HG02610 (cell line): ENCODE measurements around the gene YIPF3.
"Not testable (repeated sequence)": the region's sequence is repeated elsewhere in the genome, so short reads cannot be mapped to it uniquely, and the experiment has no call there.

Experiments used
- ATAC-seq: cut with Tn5 transposase; IDR thresholded peaks from one replicate; pipeline ENCODE4 v1.9.1; 2021; ENCODE audit warnings: mild to moderate bottlenecking, moderate library complexity; ENCODE audit not compliant: unreplicated experiment

The YIPF3 gene

DNA sequence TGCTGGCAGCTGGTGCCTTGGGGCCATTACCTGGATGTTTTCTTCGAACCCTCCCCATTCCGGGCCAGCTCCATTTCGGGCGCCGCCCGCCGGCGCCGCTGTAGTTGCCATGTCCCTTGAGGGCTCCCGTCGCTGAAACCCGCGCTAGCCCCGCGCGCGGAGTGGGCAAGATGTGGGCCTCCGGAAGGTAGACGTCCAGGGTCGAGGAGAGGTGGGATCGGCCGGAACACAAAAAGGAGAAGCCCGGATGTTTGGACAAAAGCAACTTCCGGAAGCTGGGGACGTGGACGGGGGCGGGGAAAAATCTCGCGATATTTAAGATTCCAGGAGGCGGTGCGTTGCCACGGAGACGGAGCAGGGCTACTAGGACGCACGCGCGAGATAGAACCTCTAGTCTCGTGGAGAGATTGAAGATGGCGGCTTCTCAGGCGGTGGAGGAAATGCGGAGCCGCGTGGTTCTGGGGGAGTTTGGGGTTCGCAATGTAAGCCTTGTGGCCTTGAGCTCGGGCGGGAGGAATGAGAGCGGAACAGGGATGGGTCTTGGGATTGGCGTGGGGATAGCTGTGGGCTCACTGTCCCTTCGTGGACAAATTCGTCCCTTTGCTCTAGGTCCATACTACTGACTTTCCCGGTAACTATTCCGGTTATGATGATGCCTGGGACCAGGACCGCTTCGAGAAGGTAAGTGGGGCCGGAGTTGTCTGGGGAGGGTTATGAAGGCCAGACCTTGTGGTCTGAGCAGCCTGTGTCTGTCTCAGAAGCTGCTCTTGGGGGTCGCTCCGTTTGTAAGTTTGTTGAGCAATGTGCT is at the start of gene YIPF3, which contains the start of gene POLR1C:
Gene YIPF3 (minus strand): TSS at position 230 of the 808 bp plus-strand sequence. CDS start 119 bp downstream, at position 111.
Gene POLR1C (plus strand): TSS at position 393 of the 808 bp plus-strand sequence. CDS start 21 bp downstream, at position 414.
- peak; percentile 81 for ATAC-seq

DNA sequence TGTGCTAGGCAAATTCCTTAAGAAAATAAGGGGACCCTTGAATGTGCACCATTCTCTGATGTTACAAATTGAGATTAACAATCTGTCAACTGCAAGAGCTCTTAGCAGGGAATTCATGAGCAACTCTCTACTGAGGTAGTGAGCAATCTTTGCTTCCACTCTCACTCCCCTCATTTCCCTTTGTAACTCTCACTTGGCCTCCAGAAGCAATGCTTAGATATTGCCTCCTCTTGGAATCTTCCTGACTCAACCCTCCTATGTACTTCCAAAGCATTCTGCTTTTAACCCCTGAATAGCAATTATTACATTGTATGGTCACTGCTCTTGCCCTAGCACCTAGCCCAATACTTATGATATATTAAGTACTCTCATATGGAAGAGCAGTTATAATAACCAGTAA is 42.6 kb upstream of the YIPF3 start:
- no peak for ATAC-seq

DNA sequence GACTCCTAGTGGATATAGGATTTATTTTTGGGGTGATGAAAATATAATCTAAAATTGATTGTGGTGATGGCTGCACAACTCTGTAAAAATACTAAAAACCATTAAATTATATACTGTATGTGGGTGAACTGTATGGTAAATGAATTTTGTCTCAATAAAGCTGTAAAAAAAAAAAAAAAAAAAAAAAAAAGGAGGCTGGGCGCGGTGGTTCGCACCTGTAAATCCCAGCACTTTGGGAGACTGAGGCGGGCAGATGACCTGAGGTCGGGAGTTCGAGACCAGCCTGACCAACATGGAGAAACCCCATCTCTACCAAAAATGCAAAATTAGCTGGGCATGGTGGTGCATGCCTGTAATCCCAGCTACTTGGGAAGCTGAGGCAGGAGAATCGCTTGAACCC is 40.9 kb upstream of the YIPF3 start:
- ATAC-seq: not testable (repeated sequence)

DNA sequence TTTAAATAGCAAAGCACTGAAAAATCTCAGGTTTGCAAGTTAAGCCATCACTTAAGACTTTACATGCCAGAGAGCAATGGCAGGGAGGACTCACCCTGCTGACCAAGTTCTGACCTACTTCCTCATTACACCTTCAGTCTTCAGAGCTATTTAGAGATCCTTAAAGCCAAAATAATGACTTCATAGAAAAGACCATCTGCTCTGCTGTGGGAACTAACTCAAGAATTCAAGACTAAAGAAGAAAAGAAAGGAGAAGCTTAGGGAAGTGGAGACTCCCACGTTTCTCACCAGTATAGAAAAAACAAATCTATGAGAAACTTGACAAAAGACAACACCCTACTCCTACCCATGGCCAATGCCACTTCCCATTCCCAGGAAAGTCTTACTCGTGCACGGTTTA is 30.5 kb upstream of the YIPF3 start:
- ATAC-seq: peak; percentile 41

DNA sequence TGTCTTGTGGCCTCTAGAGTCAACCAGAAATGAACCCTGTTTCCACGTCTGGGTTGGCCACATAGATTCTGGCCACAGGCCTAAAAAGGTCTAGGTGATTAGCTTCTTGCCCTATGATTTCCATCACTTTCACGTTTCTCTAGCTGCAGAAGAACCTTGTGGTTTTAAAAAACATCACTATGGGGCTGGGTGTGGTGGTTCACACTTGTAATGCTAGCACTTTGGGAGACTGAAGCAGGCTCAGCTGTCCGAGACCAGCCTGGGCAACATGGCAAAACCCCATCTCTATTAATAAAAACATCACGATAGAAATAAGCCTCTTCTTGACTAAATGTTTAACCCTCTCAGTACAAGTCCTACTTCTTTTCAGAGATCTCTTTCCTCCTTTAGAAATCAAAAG is 27.7 kb upstream of the YIPF3 start:
- ATAC-seq: no peak

DNA sequence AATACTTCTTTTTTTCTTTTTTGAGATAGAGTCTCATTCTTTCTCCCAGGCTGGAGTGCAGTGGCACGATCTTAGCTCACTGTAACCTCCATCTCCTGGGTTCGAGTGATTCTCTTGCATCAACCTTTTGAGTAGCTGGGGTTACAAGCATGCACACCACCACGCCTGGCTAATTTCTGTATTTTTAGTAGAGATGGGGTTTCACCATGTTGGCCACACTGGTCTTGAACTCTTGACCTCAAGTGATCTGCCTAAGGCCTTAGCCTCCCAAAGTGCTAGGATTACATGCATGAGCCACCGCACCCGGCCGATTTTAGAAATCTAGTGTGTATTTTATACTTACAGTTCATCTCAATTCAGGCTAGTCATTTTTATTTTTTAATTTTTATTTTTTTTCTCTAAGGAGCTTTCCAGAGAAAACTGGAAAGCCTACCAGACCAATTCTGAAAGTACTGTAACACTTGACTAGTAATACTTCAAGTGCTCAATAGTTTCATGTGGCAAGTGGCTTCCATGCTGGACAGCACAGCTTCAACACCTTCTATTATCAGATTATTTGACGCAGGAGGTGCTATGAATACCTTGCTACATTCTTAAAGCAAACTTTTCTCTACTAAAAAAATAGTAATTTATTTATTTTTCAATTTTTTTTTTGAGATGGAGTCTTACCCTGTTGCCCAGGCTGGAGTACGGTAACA is 25.2 kb upstream of the YIPF3 start:
- peak; percentile 74 for ATAC-seq

DNA sequence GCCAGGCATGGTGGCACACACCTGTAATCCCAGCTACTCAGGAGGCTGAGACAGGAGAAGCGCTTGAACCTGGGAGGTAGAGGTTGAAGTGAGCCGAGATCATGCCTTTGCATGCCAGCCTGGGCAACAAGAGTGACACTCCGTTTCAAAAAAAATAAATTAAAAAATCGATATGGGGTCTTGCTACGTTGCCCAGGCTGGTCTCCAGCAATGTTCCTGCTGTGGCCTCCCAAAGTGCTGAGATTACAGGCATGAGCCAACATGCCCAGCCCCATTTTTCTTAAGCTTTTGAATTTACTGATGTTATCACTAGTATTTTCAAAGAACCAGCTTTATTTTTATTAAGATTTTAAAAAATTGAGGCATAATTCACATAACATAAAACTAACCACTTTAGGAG is 23.8 kb upstream of the YIPF3 start:
- ATAC-seq: no peak

DNA sequence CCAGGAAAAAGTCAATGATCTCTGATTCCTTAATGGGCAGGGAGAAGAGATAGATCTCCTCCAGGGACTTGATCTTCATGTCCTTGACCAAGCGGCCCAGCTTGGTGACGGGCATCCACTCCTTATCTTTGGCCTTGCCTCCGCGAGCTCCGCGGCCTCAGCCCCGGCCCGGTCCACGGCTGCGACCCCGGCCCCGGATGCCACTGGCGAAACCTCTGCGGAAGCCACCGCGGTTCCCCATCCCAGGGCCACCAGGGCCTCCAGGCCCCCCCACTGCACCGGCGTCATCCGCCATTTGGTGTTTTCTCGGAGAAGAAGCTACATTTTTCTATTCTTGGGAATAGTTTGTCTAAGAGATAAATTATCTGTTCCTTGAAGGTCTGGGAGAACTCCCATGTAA is 22.7 kb upstream of the YIPF3 start:
- not testable (repeated sequence) for ATAC-seq

DNA sequence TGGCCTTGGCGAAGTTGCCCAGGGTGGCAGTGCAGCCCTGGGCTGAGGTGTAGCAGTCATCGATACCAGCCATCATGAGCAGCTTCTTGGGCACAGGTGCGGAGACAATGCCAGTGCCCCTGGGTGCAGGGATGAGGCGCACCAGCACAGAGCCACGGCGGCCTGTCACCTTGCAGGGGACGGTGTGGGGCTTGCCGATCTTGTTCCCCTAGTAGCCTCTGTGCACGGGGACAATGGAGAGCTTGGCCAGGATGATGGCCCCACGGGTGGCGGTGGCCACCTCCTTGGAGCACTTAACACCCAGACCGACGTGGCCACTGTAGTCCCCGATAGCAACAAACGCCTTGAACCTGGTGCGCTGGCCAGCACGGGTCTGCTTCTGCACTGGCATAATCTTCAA is 22.3 kb upstream of the YIPF3 start:
- not testable (repeated sequence) for ATAC-seq

DNA sequence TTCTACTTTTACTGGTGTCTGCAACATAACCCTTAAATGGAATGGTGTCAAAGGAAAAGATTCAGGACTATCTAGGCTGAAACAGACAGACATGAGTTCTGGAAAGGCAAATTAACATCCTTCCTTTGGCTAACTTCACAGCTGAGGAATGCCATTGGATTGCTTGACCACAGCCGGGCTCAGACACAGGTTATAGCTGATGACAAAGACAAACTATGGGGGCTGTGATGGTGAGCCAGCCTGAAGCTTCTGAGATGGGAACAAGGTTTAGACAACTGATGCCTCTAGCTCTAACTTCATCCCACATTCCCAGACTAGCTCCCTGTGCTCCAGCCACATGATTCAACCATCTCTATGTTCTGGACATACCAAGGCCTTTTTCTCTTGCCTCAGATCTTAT is 15.5 kb upstream of the YIPF3 start:
- no peak for ATAC-seq

DNA sequence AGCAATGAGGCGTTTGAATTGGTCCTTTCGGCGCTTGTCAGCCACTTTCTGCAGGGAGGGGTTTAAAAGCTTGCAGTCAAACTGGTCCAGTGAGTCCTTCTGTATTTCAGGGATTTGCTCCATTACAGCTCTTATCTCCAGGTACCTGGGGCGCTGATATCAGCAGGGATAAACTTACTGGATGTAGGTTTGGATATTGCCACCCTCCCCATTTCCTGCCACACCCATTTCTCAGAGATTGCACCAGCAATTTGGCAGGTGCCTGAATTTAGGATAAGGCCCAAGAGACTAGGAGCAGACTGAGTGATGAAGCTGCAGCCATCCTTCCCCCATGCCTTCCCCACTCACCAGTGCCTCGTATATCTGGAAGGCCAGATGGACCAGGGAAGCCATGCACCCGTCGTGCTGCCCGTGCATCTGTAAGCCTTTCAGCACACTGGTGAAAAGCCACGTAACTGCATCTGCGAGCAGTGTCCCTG is 7.8 kb upstream of the YIPF3 start:
- ATAC-seq: no peak

DNA sequence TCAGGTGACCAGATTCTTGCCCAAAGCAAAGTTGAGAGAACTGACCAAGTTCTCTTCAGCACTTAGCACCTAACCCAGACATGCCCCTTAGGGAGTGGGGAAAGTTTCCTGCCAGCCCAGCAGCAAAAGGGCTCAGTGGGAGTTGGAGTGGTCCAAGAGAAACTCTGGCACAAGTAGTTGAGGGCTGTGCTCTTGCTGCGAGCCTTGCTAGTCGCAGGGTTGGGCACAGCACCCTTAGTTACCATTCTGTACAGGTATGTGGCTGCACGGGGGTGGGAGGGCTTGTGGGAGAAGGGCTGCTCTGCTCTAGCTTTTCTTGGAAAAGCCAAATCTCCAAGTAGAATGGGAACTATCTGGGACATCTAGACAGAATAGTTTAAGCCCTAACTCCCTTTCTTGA is 6.6 kb upstream of the YIPF3 start:
- ATAC-seq: no peak

DNA sequence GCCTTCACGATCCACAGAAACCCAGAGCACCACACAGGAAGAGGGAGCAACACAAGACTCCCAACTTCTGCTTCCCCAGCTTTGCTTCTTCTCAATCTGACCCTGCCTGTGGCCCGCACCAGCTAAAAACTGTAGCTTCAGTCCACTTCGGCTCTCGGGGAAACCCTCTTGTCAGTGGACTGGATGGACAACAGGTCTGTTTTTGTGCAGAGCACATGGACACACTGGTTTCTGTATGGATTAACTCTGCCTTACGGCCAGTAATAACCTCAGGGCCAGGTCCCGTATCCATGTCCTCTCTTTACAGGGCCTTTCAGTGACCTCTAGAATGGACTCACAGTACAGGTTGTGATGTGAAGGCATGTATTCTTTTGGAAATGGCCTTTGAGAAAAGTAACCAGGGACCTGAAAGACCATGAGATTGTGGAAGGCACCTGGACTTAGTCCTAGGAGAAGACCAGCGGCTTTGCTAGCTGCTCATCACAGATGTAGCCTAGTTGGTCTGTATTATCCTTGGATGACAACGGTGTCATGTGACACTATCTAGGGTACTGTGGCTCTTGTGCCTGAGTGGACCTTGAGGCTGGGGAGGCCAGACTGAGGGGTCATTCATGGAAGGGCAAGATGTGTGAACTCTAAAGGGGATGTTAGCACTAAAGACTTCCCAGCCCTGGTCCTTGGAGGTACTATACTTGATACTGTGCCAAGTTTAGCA is 6.0 kb upstream of the YIPF3 start:
- no peak for ATAC-seq

DNA sequence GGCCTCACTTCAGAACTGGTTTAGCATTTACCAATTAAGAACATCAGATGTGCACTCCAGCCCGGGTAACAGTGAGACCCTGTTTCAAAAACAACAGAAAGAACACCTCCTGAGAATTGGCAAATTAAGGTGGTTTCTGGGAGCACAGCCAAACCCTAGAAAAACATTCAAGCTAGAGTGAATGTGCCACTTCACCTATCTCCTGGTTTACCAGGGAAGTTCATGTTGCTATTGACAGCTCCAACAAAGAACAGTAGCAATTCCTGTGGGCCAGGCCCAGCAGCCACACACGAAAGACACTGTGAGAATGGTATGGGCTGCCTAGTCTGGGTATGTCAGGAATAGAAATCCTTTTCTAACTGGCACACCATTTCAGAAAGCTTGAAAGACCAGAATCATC is 5.1 kb upstream of the YIPF3 start:
- no peak for ATAC-seq

DNA sequence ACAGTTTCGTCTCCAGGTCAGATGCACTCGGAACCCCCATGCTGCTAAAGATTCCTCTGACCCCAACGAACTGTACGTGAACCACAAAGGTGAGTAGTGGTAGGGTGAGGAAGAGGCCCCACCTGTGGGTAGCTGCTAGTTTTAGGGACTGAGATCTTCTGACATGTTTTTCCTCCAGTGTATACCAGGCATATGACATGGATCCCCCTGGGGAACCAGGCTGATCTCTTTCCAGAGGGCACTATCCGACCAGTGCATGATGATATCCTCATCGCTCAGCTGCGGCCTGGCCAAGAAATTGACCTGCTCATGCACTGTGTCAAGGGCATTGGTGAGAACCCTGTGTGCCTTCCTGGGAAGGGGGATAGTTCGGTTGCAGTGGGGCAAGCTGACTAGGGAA is 3.4 kb upstream of the YIPF3 start:
- no peak for ATAC-seq

DNA sequence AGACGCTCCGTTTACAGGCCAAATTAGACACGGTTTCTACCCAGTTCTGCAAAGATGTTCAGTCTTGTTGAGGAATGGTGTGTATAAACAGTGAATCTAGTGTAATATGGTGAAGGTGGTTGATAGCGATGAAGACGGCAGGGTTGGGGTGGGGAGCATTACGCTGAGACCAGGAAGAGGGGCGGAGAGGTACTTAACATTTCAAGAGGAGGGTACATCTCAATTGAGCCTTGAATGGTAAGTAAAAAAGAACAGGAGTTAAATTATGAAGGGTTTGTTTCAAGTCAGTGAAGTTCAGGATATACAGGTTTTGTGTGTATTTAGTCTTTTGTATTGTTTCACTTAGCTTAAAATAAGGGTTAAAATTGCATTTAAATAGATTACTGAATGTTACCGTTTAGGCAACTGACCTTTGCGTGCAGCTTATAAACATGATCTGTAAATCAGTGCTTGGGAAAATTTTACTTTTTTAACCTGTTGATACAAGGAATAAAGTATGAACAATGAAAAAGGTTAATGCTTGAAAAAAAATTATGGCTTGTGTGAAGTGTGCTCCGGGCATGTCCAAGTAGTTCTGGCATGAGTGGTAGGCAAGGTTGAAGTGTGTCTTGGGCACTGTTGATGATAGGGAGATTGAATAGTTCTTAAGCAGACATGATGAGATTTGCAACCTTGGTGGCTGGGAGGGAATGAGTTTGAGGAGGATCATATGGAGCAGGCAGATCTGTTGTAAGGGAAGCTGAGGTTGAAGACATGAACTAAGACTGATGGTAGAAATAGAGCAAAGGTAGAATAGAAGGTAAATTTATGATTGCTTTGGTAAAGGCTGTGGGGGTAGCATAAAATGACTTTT is 1.0 kb upstream of the YIPF3 start:
- no peak for ATAC-seq

DNA sequence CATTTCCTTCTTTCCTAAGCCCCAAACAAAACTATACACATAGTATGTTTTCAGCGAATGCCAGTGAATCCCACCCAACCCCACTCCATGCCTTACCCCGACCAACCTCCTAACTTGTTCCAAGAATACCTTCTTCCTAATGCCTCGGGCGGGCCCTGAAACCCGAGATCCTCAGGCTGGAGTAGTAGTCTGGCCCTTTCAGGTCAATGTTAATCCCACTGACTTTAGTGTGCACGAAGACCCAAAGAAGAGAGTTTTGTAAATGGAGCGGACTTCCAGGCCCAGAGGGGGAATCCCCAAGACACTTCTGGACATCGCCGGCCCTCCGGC is 394 bp downstream of the YIPF3 start:
- no peak for ATAC-seq

DNA sequence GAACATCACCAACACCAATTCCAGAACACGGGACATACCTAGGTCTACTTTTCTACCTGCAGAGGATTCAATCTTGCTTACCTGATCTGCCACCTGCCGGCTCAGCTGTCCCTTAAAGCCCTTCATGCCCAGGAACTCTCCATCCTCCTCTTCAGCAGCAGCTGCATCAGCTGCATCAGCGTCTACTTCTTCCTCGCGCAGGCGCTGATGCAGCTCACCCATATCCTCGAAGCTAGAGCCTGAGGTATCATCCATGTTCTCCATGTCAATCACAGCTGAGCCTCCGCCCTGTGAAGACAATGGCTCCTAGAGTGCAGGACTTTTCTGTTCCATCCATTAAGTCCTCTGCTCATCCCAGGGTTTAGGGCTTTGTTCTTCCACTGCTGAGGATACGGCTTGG is 918 bp downstream of the YIPF3 start:
- no peak for ATAC-seq

DNA sequence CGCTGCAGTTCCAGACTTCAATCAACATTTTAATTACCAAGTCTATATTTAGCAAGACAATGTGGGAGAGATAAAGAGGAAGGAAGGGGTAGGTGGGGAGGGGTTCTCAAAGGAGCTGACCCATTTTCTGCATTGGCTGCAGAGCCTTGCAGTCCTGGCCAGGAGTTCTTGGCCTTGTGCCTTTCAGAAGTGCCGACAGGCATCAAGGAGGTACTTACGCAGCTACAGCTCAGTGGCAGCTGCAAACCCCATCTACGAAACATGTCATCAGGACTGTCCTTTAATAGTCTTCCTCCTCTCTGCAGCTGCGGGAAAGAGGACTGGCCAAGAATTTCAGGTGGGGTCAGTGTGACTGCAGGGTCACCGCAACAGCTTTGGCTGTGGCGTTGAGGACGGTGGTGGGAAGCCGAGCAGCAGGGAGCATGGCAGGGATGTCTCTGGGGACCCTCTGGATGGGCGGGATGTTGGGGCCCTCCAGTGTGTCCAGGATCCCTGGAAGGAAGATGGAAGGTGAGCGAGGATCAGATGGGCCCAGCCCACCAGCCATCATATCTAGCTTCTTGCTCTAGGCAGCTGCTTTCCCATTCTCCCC is 4.8 kb downstream of the YIPF3 start:
- ATAC-seq: no peak

DNA sequence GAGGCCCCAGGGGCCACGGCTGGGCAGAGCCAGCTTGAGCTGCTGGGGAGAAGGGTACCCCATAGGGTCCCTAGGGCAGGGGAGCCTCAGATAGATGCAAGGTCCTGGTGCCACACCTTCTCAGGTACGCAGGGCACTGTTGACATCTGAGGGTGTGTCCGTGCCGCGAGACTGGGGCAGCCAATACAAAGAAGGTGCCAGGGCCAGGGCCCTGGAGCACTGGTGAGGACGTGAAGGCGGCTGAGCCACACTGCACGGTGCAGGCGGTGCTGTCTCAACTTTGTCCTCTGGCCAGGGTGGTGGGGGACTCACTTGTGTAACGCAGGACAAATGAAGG is 5.9 kb downstream of the YIPF3 start:
- ATAC-seq: no peak
